Natural killer cell (primary cell): ENCODE results near the gene PSMA8. TPM values are rescaled to one million over a fixed set of nuclear protein-coding genes. Genes with fewer than 3 reads are reported as not detected.
A peak's percentile ranks its signal among the peaks of the same experiment; 100 is the strongest.
"Not testable (repeated sequence)": the region's sequence is repeated elsewhere in the genome, so short reads cannot be mapped to it uniquely, and the experiment has no call there.

Experiments used
- ATAC-seq, 3 donors: fragments of 150-1000 bp in 2 of 3; fragments of 200-7000 bp in 1 of 3; cut with Tn5 transposase; 1 replicate in 1 of 3; 2 replicates in 2 of 3; pipeline ENCODE4 v1.10.0; 2021; ENCODE audit warnings: mild to moderate bottlenecking in 2 of 3, moderate library complexity in 2 of 3
- DNase-seq, 2 donors: peaks; one replicate each; pipeline versions ENCODE4 v3.0.0 to v3.0.0-alpha.2; 2013 to 2021; ENCODE audit warnings: mixed read lengths in 1 of 2
- H3K27ac ChIP-seq: one replicate; pipeline ENCODE4 v1.5.1; 2013; ENCODE audit warnings: mild to moderate bottlenecking, low read length
- H3K27me3 ChIP-seq: one replicate; pipeline ENCODE4 v1.6.1; 2013; ENCODE audit warnings: low read length; ENCODE audit not compliant: control insufficient read depth, insufficient read depth
- H3K36me3 ChIP-seq: one replicate; pipeline ENCODE4 v1.6.1; 2013; ENCODE audit warnings: low read length; ENCODE audit not compliant: control insufficient read depth, insufficient read depth
- H3K4me1 ChIP-seq: one replicate; pipeline ENCODE4 v1.6.1; 2013; ENCODE audit warnings: low read length; ENCODE audit not compliant: control insufficient read depth, insufficient read depth
- H3K4me3 ChIP-seq: one replicate; pipeline ENCODE4 v1.5.1; 2013; ENCODE audit warnings: low read length
- H3K9me3 ChIP-seq: one replicate; pipeline ENCODE4 v1.6.1; 2013; ENCODE audit warnings: low read length; ENCODE audit not compliant: control insufficient read depth, insufficient read depth
- H3K27ac Mint-ChIP-seq, 2 donors: one replicate each; pipeline ENCODE4 v1.8.0; 2022; ENCODE audit warnings: mild to moderate bottlenecking in 2 of 2, mixed read lengths in 2 of 2, moderate library complexity in 1 of 2
- H3K27me3 Mint-ChIP-seq, 2 donors: one replicate each; pipeline ENCODE4 v1.8.0; 2022; ENCODE audit warnings: low read depth in 2 of 2, mixed read lengths in 2 of 2
- H3K36me3 Mint-ChIP-seq: one replicate; pipeline ENCODE4 v1.8.0; 2022; ENCODE audit warnings: mixed read lengths
- H3K4me1 Mint-ChIP-seq, 2 donors: one replicate each; pipeline ENCODE4 v1.8.0; 2022; ENCODE audit warnings: mixed read lengths in 2 of 2
- H3K4me3 Mint-ChIP-seq: one replicate; pipeline ENCODE4 v1.8.0; 2022; ENCODE audit warnings: mild to moderate bottlenecking, moderate library complexity, mixed read lengths
- H3K9me3 Mint-ChIP-seq, 2 donors: one replicate each; pipeline ENCODE4 v1.8.0; 2022; ENCODE audit warnings: mixed read lengths in 2 of 2
- CTCF ChIP-seq: fragments of 200-600 bp; IDR thresholded peaks from one replicate; pipeline ENCODE4 v1.8.0; 2022; ENCODE audit warnings: antibody characterized with exemption
- WGBS: methylation state at CpG from one replicate; pipeline ENCODE4 v1.1.7; 2013; ENCODE audit warnings: missing lambda C conversion rate; ENCODE audit not compliant: insufficient coverage; 5-methylcytosine and 5-hydroxymethylcytosine counted together
- intact Hi-C: fragments of 100-400 bp; cut with micrococcal nuclease; formaldehyde crosslinking; loops from one replicate; pipeline ENCODE4 v1.14.2; 2022
- total RNA-seq, 4 donors: library from RNA; stranded (reverse); fragments of 120-200 nt in 1 of 4; gene quantifications; one replicate each; pipeline versions ENCODE4 v1.2.3 to v1.2.4, GENCODE V29; 2013 to 2022

The PSMA8 gene
- total RNA-seq, 3 donors from 2014 or later (not counting 1 experiment from before 2014, with no cell fraction given) = 1.3 TPM; not detected in 2

- Histone ChIP-seq H3K4me3 (peak overlapping the region; percentile 28), H3K27ac (peak overlapping the region; percentile 69), H3K4me1 (peaks cover 10% of the 10 kb centered on the region), H3K36me3 (no peaks in the 10 kb centered on the region), H3K27me3 (no peaks in the 10 kb centered on the region), H3K9me3 (no peaks in the 10 kb centered on the region)
- intact Hi-C loops = no loop called here
- H3K4me1 Mint-ChIP-seq = peaks cover 12 to 17% of the 10 kb centered on the region in 2 donors
- ATAC-seq = peak; percentile 76 to 86 (median 78)
- WGBS = 43% methylated on average over 7 of the region's 8 CpGs
- no peaks in the 10 kb centered on the region for H3K27me3 Mint-ChIP-seq
- peak overlapping the region; percentile 65 to 73 for H3K27ac Mint-ChIP-seq
- H3K4me3 Mint-ChIP-seq = peak overlapping the region; percentile 72
- H3K9me3 Mint-ChIP-seq = no peaks in the 10 kb centered on the region
- DNase-seq = peak in 1 of 2 donors; percentile 66
- no peak for TF ChIP-seq CTCF
- H3K36me3 Mint-ChIP-seq = no peaks in the 10 kb centered on the region
Measured at GRCh38 chr18:26190506-26190905, 56.8 kb downstream of the PSMA8 start.

- no peaks in the 10 kb centered on the region for H3K27me3 Mint-ChIP-seq
- intact Hi-C loops = no loop called here
Measured at GRCh38 chr18:26192233-26192632, 58.6 kb downstream of the PSMA8 start.

GRCh38 chr18:26196605-26197004 lies 62.9 kb downstream of the PSMA8 start:
- intact Hi-C loops = no loop called here
- no peaks in the 10 kb centered on the region for H3K9me3 ChIP-seq
- H3K4me3 Mint-ChIP-seq = no peak overlapping the region
- TF ChIP-seq CTCF = no peak
- DNase-seq (no peak), ATAC-seq (no peak)
- H3K36me3 ChIP-seq = no peaks in the 10 kb centered on the region
- peaks cover under 1% of the 10 kb centered on the region for H3K4me1 ChIP-seq
- H3K27me3 Mint-ChIP-seq = no peaks in the 10 kb centered on the region
- H3K27ac Mint-ChIP-seq = no peak overlapping the region
- H3K27me3 ChIP-seq = no peaks in the 10 kb centered on the region
- no peaks in the 10 kb centered on the region for H3K36me3 Mint-ChIP-seq
- 98% methylated on average over 3 of the region's 3 CpGs for WGBS
- no peak overlapping the region for H3K4me3 ChIP-seq
- no peaks in the 10 kb centered on the region for H3K4me1 Mint-ChIP-seq
- no peak overlapping the region for H3K27ac ChIP-seq
- H3K9me3 Mint-ChIP-seq = no peaks in the 10 kb centered on the region

More at GRCh38 chr18:26192233-26192632, 58.6 kb downstream of the PSMA8 start:
- Histone ChIP-seq H3K4me3 (no peak overlapping the region), H3K4me1 (peaks cover 10% of the 10 kb centered on the region), H3K27ac (no peak overlapping the region), H3K9me3 (no peaks in the 10 kb centered on the region), H3K36me3 (no peaks in the 10 kb centered on the region), H3K27me3 (no peaks in the 10 kb centered on the region)
- Mint-ChIP-seq H3K4me1 (peaks cover 12 to 17% of the 10 kb centered on the region in 2 donors), H3K4me3 (no peak overlapping the region), H3K27ac (no peak overlapping the region), H3K36me3 (no peaks in the 10 kb centered on the region), H3K9me3 (no peaks in the 10 kb centered on the region)
- TF ChIP-seq CTCF = no peak
- WGBS = no CpG with 5 or more reads among the region's 1 CpG
- DNase-seq (no peak), ATAC-seq (no peak)

GRCh38 chr18:26202001-26202400 lies 68.3 kb downstream of the PSMA8 start:
- WGBS = 87% methylated on average over 7 of the region's 9 CpGs
- H3K27ac ChIP-seq, DNase-seq, H3K9me3 ChIP-seq, H3K27me3 ChIP-seq, H3K36me3 Mint-ChIP-seq, H3K27me3 Mint-ChIP-seq, H3K4me3 Mint-ChIP-seq, H3K36me3 ChIP-seq, H3K4me3 ChIP-seq, ATAC-seq, H3K4me1 ChIP-seq, H3K4me1 Mint-ChIP-seq, intact Hi-C loops, H3K27ac Mint-ChIP-seq, H3K9me3 Mint-ChIP-seq: not testable (repeated sequence)
